Hepatocyte (in vitro differentiated cells): Measurements from ENCODE around the gene CRB3.

Source experiments
- CTCF ChIP-seq: fragments of 200-600 bp; sonication (generic); IDR thresholded peaks from 2 replicates; pipeline ENCODE4 v1.5.1; 2016; ENCODE audit warnings: antibody characterized with exemption, mild to moderate bottlenecking; ENCODE audit not compliant: poor library complexity
- EZH2 ChIP-seq: fragments of 200-600 bp; sonication (generic); IDR thresholded peaks from 2 replicates; pipeline ENCODE4 v1.6.1; 2016; ENCODE audit warnings: antibody characterized with exemption, mild to moderate bottlenecking, borderline replicate concordance
- EZH2phosphoT487 ChIP-seq: fragments of 200-600 bp; sonication (generic); IDR thresholded peaks from one replicate; pipeline ENCODE4 v1.6.1; 2018; ENCODE audit warnings: antibody characterized with exemption, mild to moderate bottlenecking, low read depth, moderate library complexity; ENCODE audit not compliant: unreplicated experiment, severe bottlenecking

GRCh38 chr19:6465663-6466062 is 1.6 kb downstream of the CRB3 start:
- no peak for TF ChIP-seq CTCF
- TF ChIP-seq EZH2 = no peak
- no peak for TF ChIP-seq EZH2phosphoT487
